ENCODE data around the gene ROR2.
A peak's percentile ranks its signal among the peaks of the same experiment; 100 is the strongest.

The ROR2 gene

DNA sequence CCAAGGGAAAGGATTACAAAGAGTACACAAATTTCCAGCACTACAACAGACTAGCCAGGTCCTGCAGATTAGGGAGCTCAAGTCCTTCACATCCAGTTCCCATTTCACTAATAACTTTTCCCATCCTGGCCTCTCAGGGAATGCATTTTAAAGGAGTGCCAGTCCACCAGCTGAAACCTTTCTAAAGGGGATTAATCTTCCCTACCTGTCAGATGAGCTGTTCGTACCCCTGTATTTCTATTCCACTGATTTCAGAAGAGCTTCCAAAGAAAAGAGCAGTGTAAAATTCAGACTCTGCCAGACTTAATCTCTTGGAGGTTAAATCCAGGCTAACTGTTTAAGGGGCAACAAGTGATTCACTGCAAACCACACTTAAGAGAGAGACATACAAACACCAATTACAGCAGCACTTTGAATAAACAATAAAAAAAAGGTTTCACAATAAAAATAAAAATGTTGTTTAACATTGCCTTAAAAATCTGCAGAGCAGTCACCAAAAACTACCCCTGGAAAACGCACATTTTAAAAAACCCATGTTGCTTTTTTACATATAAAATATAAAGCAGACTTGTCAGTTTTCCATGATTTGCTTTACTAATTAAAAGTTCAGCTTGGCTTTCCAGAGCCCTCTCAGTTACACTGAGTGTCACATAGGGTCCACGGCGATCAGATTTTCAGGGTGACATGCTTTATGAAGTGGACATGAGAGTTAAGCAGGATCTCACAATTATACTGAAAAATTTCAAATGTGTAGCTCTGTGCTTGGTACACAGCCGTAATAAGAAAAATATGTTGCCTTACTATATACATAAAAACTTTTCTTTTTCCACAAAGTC is 3.2 kb downstream of the ROR2 start:
- no peak for DNase-seq (ENCODE audit: extremely low spot score)
- POLR2A ChIA-PET = interaction anchor here (1.2 kb wide), 1 partner anchor 128 kb away, joined by 3 read pairs; no protein-coding TSS in a partner anchor
- no peak for TF ChIP-seq FOXM1 (IDR thresholded peaks at IDR 0.05; ENCODE audit: borderline replicate concordance)
- no peak for TF ChIP-seq ELF4 (IDR thresholded peaks at IDR 0.05)
- TF ChIP-seq PKNOX1 (IDR thresholded peaks at IDR 0.05) = no peak
- TF ChIP-seq SUZ12 (IDR thresholded peaks at IDR 0.05) = no peak
- no peak for TF ChIP-seq TARDBP (IDR thresholded peaks at IDR 0.05)
- no peak for TF ChIP-seq FOXK2 (IDR thresholded peaks at IDR 0.05)
- no peak for TF ChIP-seq LEF1 (IDR thresholded peaks at IDR 0.05; ENCODE audit: borderline replicate concordance)
- TF ChIP-seq SP1 (IDR thresholded peaks at IDR 0.05) = no peak
- TF ChIP-seq BHLHE40 (IDR thresholded peaks at IDR 0.05; ENCODE audit: borderline replicate concordance) = no peak
- TF ChIP-seq HDGF (IDR thresholded peaks at IDR 0.05; ENCODE audit: borderline replicate concordance) = no peak
- TF ChIP-seq L3MBTL2 (conservative IDR thresholded peaks at IDR 0.05) = no peak
- CTCF ChIA-PET = interaction anchor here (0.5 to 1.8 kb wide), 4 partner anchors 45 to 1160 kb away, joined by 3 to 5 read pairs (median 4); no protein-coding TSS in a partner anchor

DNA sequence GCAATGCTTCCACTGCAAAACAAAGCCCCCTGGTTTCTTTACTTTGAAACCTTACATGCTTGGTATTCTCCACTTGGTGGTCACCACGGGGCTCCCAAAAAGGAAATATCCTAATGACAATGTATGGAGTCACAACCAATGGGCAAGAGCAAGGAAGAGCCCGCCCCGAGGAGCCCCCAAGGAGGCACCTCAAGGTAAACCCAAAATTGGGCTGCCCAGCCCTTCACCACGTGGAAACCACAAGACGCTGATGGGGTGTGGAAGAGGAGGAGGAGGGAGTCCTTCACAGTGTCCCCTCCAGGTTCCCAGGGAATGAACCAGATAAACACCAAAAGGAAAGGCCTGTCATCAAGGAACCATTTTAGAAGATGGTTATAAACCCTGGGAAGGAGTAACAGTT is 3.8 kb downstream of the ROR2 start:
- CTCF ChIA-PET = interaction anchor here (1.0 to 1.8 kb wide), 4 partner anchors 9 to 171 kb away, joined by 3 to 6 read pairs (median 5); no protein-coding TSS in a partner anchor
- DNase-seq (ENCODE audit: extremely low spot score) = no peak
- TF ChIP-seq FOXA1 (IDR thresholded peaks at IDR 0.05) (no peak), LEF1 (IDR thresholded peaks at IDR 0.05; ENCODE audit: borderline replicate concordance) (no peak), ZNF384 (IDR thresholded peaks at IDR 0.05) (no peak), HDGF (IDR thresholded peaks at IDR 0.05; ENCODE audit: borderline replicate concordance) (no peak), FOXM1 (IDR thresholded peaks at IDR 0.05; ENCODE audit: borderline replicate concordance) (no peak), SP1 (IDR thresholded peaks at IDR 0.05) (no peak), TARDBP (IDR thresholded peaks at IDR 0.05) (no peak), NFRKB (IDR thresholded peaks at IDR 0.05) (no peak), BHLHE40 (IDR thresholded peaks at IDR 0.05; ENCODE audit: borderline replicate concordance) (no peak), L3MBTL2 (conservative IDR thresholded peaks at IDR 0.05) (no peak), SUZ12 (IDR thresholded peaks at IDR 0.05) (no peak), FOXK2 (IDR thresholded peaks at IDR 0.05) (no peak), ARNT (IDR thresholded peaks at IDR 0.05) (no peak), CTBP1 (IDR thresholded peaks at IDR 0.05; ENCODE audit: borderline replicate concordance) (no peak), ELF4 (IDR thresholded peaks at IDR 0.05) (no peak), PKNOX1 (IDR thresholded peaks at IDR 0.05) (no peak)
- POLR2A ChIA-PET = interaction anchor here (1.0 to 1.2 kb wide), 2 partner anchors 127 to 188 kb away, joined by 3 read pairs; no protein-coding TSS in a partner anchor

DNA sequence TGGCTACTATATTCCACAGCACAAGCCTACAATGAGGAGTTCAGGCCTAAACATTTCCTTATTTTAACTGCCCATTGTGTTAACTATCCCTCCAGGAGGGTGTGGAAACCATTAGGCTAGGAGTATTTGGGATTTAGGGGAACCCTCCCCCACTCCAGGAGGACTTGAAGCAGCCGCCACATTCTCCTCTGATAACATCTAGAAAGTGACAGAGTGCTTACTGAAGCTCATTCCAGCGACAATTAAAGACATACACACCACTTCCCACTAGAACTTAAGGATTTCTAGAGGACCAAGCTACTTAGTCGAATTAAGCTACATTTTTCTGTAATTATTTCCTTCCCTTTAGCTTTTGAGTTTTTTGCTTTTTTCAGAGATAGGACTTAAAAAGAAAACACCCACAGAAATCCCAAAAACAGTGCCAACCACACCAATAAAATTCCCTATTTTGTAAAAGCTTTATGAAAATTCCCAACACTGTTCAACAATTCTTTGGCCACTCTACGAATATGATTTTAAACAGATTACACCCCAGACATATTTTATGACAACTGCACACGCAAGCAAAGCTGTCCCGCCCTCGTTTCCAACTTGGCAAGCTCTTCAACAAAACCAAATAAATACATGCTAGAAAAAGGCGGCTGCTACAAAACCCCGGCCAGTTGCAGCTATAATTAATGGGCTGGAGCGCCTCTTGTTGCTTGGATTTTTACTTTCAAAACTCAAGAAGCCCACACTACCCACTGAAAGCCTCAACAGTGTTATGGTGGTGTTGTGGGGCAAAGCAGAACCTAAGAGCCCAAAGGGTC is 4.5 kb downstream of the ROR2 start:
- TF ChIP-seq SUZ12 (IDR thresholded peaks at IDR 0.05) (no peak), LEF1 (IDR thresholded peaks at IDR 0.05; ENCODE audit: borderline replicate concordance) (no peak), L3MBTL2 (conservative IDR thresholded peaks at IDR 0.05) (no peak), NFRKB (IDR thresholded peaks at IDR 0.05) (no peak), BHLHE40 (IDR thresholded peaks at IDR 0.05; ENCODE audit: borderline replicate concordance) (no peak), FOXK2 (IDR thresholded peaks at IDR 0.05) (no peak), ARNT (IDR thresholded peaks at IDR 0.05) (no peak), FOXA1 (IDR thresholded peaks at IDR 0.05) (no peak), TARDBP (IDR thresholded peaks at IDR 0.05) (no peak), HDGF (IDR thresholded peaks at IDR 0.05; ENCODE audit: borderline replicate concordance) (no peak), ZNF384 (IDR thresholded peaks at IDR 0.05) (no peak), SP1 (IDR thresholded peaks at IDR 0.05) (no peak), CTBP1 (IDR thresholded peaks at IDR 0.05; ENCODE audit: borderline replicate concordance) (no peak), PKNOX1 (IDR thresholded peaks at IDR 0.05) (no peak), ELF4 (IDR thresholded peaks at IDR 0.05) (no peak)
- CTCF ChIA-PET = interaction anchor here (1.0 to 1.8 kb wide), 5 partner anchors 9 to 170 kb away, joined by 3 to 6 read pairs (median 5); no protein-coding TSS in a partner anchor
- POLR2A ChIA-PET = interaction anchor here (1.0 to 1.2 kb wide), 2 partner anchors 127 to 187 kb away, joined by 3 read pairs; no protein-coding TSS in a partner anchor
- peak; percentile 20 for DNase-seq (ENCODE audit: extremely low spot score)

- TF ChIP-seq ZNF384 (IDR thresholded peaks at IDR 0.05) (no peak), LEF1 (IDR thresholded peaks at IDR 0.05; ENCODE audit: borderline replicate concordance) (no peak)
- ChIA-PET CTCF (interaction anchor here (0.7 to 1.8 kb wide), 3 partner anchors 9 to 43 kb away, joined by 3 to 5 read pairs (median 3); no protein-coding TSS in a partner anchor), POLR2A (no interaction called here)
- DNase-seq (ENCODE audit: extremely low spot score) = no peak
Measured at GRCh38 chr9:91944711-91945110, 5.3 kb downstream of the ROR2 start.

All from HEK293T (cell line).